G401 (cell line): ENCODE data around the gene RNF141. TPM values are rescaled to one million over a fixed set of nuclear protein-coding genes. Genes with fewer than 3 reads are reported as not detected.
A peak's percentile ranks its signal among the peaks of the same experiment; 100 is the strongest.

Experiments
- DNase-seq: peaks from one replicate; pipeline ENCODE4 v3.0.0-alpha.2; 2015; ENCODE audit warnings: low spot score
- in situ Hi-C: cut with HindIII; loops from 2 replicates; pipeline ENCODE4 v1.10.0; 2016; ENCODE audit warnings: low sequenced_read_pairs, mixed read lengths
- total RNA-seq: library from RNA; depleted of rRNA; stranded (reverse); fragments of >200 nt; shearing (Covaris generic); gene quantifications from 2 replicates; pipeline ENCODE4 v1.2.3, GENCODE V29; 2014; rRNA removed

RNF141 gene
- 24.2 and 27.7 TPM in 2 replicates for total RNA-seq

GRCh38 chr11:10540915-10541560 lies at the start of gene RNF141:
Gene RNF141 (minus strand): TSS chr11:10541187. CDS start chr11:10534158, 7,029 bp downstream.
- DNase-seq: peak; percentile 91
- in situ Hi-C loops: no loop called here

DNA sequence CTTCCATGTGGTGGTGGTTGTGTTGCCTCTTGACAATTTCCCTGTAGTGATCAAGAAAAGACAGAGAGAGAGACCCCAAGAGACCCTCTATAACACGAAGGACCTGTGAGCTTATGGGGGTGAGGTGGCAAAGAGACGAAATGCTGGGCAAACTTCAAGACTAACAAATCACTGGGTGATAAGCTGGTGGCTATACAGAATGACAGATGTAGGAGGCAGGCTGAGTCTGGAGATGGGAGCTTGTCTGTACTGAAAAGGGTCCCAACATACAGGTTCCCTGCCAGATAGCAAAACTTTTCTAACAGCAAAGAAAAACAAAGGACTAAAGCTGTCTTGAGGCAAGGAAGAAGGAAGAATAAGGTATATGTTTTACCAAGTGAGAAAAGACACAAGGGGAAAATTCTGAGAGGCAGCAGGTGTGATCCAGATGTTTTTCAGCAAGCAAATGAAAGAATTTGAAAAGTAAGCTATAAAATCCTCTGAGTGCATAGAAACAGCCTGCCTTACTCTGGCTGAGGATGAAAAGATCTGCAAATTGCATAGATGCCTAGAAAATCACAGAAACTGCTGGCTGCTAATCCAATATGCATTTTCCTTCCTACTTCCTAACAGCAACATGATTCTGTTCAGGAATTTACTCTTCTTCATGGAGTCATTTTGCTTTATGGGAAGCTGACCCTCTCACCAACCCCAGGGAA lies 49.4 kb upstream of the RNF141 start:
- in situ Hi-C loops: no loop called here

DNA sequence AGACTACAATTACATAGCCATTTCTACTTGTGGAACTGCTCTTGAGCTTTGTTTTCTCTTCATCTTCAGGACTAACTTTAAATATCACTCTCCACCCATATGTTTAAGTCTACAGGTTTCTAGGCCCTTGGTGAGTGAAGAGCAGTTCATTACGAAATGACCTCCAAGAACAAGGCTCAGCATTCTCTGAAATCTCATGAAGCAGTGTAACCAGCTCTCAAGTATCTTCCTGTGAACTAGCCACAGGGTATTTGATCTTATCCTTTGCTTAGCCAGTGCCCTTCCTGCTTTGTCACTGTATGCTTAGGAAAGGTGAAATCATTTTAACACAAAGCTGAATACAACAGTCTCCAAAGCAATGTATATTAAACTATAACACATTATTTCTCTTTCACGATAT lies 47.9 kb upstream of the RNF141 start:
- in situ Hi-C loops: no loop called here
- no peak for DNase-seq

More for the DNA sequence above, 49.4 kb upstream of the RNF141 start:
- no peak for DNase-seq

- in situ Hi-C loops: no loop called here
- no peak for DNase-seq
Observed at GRCh38 chr11:10587995-10588394, 47.0 kb upstream of the RNF141 start.

DNA sequence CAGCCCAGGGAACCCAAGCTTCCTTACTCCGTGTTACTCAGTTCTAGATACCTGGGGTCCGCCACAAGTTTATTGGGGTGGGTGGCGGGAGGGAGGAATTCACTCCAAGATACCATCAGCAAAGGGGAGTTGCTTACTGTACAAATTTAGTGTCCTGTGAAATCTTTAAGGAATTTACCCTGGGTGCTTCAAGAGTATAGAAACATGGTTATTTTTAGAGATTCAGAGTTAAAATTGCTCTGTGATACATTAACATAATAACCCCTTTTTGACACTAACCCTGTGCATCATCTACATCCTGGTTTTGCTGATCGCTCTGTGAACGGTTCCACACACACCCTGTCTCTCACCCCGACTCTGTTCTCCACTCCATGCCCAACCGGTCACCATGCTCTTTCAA lies 46.4 kb upstream of the RNF141 start:
- in situ Hi-C loops: no loop called here
- no peak for DNase-seq

DNA sequence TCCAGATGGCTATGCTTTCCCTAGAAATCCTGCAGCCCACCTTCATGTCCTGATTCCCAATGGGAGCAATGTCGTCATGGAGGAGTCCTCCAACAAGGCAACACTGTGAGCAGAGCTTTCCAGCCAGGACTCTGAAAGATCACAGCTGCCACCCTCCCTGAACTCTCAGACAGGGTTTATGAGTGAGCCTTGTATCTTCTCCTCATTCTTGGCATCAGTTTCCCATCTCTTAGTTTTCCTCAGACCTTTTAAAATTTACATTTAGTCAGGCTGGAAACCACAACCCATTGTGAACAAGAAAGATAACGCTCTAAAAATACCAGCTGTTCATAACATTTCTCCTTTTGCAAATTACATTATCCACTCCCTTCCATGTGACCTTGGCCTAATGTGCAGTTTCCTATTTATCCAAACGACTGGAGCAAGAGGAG lies 43.1 kb upstream of the RNF141 start:
- no peak for DNase-seq

DNA sequence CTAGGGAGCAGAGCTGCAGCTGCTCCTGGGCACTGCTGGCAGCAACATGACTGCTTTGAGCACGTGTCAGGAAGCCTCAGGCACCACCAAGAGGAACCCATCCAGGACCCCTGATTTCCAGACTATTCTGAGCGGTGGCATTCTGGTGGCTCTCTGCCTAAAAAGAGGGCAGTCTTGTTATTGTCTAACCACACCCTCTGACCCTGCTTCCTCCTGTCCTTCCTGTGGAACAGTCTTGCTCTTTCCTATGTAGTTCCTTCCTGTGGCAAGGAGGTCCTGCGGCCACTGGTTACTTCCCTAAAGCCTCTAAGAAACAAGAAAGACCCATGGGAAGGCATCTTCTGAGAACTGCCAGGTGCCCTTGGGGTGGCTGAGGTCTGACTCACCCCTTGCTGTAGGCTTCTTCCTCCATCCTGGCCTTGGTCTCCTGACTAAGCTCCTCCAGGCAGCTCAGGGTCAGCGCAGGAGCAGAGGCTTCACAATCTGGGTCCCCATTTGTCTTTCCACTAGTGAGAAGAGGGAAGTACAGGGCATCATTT lies 40.6 kb upstream of the RNF141 start:
- no peak for DNase-seq
- in situ Hi-C loops: no loop called here

More for the DNA sequence above, 43.1 kb upstream of the RNF141 start:
- in situ Hi-C loops: no loop called here

DNA sequence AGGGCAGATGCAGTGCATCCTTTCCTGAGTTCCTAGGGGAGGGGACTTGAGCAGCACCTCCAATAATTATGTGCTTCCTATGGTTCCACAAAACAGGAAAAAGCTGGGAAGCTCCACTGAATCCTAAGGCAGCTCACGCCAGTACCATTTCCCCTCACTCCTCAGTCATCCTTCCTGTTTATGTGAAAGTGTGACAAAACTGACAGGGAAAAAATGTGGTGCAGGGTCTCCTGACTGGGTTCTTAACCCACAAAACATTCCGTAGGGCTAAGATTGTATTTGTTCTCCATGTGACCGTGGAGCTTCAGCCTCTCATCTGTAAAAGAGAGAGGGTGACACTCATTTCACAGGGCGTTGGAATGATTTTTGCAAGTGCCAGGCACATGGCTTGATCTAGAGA lies 39.6 kb upstream of the RNF141 start:
- in situ Hi-C loops: no loop called here

DNA sequence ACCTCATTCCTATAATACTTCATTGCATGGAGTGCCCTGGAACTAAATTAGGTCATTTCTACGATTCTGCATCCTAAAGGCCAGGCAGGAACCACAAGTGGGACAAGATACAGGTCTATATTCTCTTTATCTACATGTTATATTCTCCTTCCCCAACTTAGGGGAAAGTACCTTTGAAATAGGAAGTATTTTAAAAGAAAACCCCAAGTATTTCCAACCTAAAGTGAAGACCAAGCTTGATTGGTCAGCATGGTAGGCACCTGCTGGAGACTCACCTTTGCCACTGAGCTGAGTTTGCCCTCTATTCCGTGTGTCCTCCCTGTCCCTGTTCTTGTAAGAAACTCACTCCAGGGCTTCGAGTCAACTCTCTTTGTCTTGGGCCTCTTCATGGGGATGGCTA lies 38.7 kb upstream of the RNF141 start:
- in situ Hi-C loops: no loop called here
- DNase-seq: no peak

More for the DNA sequence above, 39.6 kb upstream of the RNF141 start:
- no peak for DNase-seq

DNA sequence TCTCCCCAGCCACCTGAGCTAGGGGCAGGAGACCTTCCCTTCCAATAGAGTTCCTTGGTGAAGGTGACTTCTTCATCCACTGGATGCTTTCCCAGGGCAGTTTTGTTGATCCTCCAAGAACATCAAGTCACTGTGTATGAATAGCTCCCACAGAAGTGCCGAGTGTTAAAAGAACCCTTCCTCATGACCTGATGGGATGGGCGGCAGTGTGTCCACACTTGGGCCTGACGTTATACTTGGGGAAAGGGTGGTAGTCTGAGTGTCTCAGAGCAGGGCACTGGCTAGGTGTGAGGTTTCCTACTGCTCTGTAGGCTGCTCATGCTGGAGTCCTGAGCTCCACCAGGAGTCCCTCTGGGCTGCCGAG lies 35.0 kb upstream of the RNF141 start:
- in situ Hi-C loops: no loop called here
- no peak for DNase-seq

- in situ Hi-C loops: no loop called here
- DNase-seq: no peak
Observed at GRCh38 chr11:10575346-10576034, 34.5 kb upstream of the RNF141 start.

GRCh38 chr11:10573556-10573955 lies 32.6 kb upstream of the RNF141 start:
- in situ Hi-C loops: no loop called here
- no peak for DNase-seq

DNA sequence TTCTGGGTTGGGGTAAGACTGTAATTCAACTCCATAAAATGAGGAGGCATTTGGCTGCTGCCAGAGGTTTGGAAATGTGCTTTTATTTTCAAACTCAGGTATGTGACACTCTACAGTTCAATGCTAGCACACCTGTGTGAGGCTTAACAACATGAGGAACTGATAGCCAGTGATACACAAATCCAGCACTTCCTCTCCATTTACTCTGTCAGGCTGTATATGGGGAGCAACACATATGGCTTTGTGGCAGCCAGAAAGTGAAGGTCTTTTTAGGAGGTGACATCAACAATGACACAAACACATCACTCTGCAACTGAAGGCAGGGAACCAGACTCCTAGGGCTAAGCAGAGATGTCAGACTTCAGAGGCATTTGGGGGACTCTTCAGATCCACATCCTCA lies 32.0 kb upstream of the RNF141 start:
- in situ Hi-C loops: no loop called here

GRCh38 chr11:10572533-10572932 lies 31.5 kb upstream of the RNF141 start:
- in situ Hi-C loops: no loop called here
- DNase-seq: no peak

More for the DNA sequence above, 32.0 kb upstream of the RNF141 start:
- DNase-seq: no peak

- in situ Hi-C loops: no loop called here
- DNase-seq: no peak
Observed at GRCh38 chr11:10568486-10568941, 27.5 kb upstream of the RNF141 start, which contains the start of gene LYVE1. Gene LYVE1 (minus strand): TSS chr11:10568665. CDS start chr11:10568532, 133 bp downstream.

DNA sequence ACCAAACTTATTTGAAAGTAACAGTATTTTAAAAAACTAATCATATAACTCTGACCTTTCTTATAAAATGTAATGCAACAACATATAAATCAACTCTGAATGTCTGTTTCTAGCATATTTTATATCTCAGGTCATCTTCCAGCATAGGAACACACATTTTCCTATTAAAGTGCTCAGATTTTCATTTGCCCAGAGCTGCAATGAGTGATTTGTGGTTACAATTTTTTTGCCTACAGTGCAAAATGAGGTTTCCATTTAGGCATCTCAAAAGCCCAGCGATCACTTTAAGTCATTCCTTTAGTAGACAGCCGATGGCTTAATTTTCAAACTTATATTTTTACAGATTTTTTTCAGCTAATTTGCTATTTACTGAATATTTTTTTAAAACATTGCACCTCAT lies 26.5 kb upstream of the RNF141 start:
- in situ Hi-C loops: no loop called here
- DNase-seq: no peak

DNA sequence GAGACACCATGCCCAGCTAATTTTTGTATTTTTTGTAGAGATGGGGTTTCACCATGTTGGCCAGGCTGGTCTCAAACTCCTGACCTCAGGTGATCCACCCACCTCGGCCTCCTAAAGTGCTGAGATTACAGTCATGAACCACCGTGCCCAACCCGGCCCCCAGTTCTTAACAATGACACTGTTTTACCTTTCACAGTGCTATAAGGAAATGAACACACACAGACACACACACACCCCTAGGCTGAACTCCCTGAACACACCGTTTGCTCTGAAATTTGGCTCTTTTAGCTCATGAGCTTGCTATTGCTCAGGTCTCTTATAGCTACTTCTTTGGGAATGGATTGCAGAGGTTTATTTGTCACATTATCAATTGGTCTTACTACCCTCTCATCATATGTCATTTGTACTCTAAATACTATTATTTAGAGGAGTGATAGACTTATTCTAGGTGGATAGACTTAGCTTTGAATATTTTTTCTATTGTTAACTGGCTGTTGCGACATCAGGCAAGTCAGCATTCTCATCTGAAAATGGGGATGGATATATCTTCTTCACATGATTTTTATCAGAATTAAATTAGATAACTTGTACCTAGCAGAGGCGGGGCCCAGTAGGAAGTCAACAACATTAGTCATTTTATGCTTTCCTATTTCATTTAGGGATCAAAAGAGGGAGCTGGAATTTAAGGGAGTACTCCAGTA lies 25.4 kb upstream of the RNF141 start:
- in situ Hi-C loops: no loop called here
- DNase-seq: no peak

DNA sequence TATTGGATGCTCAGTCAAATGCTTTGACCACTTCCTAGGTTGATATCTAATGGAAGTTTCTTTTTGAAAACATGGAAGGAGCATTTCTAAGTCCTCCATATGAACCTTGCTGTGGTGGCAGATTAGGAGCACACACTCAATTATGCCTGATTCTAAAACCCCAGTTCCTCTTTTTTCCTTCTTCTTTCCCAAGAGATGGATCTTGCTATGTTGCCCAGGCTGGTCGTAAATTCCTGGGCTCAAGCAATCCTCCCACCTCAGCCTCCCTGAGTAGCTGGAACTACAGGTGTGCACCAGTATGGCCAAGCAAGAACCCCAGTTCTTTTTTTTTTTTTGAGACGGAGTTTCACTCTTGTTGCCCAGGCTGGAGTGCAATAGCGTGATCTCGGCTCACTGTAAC lies 24.5 kb upstream of the RNF141 start:
- DNase-seq: no peak
- in situ Hi-C loops: no loop called here

DNA sequence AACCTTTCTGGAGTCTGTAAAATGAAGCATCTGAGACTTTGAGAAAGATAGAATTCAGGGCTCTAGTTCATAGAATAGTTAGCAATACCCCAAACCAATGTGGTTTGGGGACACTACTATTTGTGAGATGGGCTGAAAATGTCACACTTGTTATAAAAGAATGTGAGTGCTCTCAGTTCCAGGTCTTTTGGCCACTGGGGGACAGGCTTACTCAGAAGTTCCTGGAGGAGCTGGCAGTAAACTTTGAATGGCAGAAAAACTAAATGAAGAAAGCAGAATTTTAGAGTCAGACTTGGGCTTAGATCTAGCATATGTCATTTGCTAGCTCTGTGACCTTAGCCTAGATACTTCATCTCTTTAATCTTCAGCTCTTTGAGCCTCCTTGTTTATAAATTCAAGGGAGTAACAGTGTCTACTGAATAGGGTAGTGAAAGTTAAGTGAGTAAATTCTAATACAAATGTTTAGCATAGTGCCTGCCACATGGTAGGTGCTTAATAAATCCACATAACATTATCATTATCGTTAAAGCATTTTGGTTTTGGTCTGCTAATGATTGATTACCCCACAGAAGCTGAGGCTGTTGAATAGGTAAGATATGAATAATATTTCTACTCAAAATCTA lies 23.8 kb upstream of the RNF141 start:
- in situ Hi-C loops: no loop called here
- DNase-seq: no peak
